Cardiac fibroblast (primary cell): Measurements from ENCODE around the gene SART1.

Source experiments
- DNase-seq, 2 donors: peaks; one replicate each; pipeline versions ENCODE4 v3.0.0 to v3.0.0-alpha.2; 2010; ENCODE audit warnings: low read depth in 2 of 2
- H3K4me3 ChIP-seq, 2 donors: replicated peaks in 1 of 2; 1 replicate in 1 of 2; 2 replicates in 1 of 2; pipeline ENCODE4 v1.5.1; 2011; ENCODE audit warnings: low read depth in 2 of 2, low read length in 2 of 2, mild to moderate bottlenecking in 2 of 2, moderate library complexity in 1 of 2
- TF ChIP-seq, protein P1 (sequence below): IDR thresholded peaks from one replicate; pipeline ENCODE4 v1.5.1; 2011; ENCODE audit warnings: low read depth, mild to moderate bottlenecking, low read length, inconsistent platforms

Gene SART1

DNA sequence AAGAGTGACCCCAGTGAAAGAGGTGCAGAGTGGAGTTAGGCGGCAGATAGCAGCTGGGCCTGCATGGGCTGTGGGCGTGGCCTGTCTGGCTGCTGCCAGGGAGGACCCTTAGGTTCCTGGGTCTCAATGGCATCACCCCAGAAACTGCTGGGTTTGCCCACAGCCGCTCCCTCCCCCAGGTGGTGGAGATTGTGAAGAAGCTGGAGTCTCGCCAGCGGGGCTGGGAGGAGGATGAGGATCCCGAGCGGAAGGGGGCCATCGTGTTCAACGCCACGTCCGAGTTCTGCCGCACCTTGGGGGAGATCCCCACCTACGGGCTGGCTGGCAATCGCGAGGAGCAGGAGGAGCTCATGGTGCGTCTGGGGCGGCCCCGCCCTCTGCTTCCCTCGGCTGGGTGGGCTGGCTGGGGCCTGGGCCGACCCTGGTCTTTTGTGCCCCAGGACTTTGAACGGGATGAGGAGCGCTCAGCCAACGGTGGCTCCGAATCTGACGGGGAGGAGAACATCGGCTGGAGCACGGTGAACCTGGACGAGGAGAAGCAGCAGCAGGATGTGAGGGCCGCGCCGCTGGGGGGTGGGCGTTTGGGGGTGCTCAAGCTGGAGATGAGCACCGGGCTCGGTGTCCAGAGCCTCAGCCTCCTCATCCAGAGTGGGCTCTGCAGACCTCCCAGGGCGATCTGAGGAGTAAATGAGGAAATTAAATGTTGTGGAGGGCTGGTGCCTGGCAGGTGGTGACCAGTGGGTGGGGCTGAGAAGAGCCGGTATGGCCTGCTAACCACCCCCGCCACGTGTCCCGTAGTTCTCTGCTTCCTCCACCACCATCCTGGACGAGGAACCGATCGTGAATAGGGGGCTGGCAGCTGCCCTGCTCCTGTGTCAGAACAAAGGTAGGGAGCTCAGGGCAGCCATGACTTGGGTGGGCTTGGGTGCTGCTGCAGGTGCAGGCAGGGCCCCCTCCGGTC lies 15.0 kb downstream of the SART1 start:
- no peak overlapping the region for H3K4me3 ChIP-seq
- TF ChIP-seq, protein P1, sequence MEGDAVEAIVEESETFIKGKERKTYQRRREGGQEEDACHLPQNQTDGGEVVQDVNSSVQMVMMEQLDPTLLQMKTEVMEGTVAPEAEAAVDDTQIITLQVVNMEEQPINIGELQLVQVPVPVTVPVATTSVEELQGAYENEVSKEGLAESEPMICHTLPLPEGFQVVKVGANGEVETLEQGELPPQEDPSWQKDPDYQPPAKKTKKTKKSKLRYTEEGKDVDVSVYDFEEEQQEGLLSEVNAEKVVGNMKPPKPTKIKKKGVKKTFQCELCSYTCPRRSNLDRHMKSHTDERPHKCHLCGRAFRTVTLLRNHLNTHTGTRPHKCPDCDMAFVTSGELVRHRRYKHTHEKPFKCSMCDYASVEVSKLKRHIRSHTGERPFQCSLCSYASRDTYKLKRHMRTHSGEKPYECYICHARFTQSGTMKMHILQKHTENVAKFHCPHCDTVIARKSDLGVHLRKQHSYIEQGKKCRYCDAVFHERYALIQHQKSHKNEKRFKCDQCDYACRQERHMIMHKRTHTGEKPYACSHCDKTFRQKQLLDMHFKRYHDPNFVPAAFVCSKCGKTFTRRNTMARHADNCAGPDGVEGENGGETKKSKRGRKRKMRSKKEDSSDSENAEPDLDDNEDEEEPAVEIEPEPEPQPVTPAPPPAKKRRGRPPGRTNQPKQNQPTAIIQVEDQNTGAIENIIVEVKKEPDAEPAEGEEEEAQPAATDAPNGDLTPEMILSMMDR, result no peak
- DNase-seq, result no peak

DNA sequence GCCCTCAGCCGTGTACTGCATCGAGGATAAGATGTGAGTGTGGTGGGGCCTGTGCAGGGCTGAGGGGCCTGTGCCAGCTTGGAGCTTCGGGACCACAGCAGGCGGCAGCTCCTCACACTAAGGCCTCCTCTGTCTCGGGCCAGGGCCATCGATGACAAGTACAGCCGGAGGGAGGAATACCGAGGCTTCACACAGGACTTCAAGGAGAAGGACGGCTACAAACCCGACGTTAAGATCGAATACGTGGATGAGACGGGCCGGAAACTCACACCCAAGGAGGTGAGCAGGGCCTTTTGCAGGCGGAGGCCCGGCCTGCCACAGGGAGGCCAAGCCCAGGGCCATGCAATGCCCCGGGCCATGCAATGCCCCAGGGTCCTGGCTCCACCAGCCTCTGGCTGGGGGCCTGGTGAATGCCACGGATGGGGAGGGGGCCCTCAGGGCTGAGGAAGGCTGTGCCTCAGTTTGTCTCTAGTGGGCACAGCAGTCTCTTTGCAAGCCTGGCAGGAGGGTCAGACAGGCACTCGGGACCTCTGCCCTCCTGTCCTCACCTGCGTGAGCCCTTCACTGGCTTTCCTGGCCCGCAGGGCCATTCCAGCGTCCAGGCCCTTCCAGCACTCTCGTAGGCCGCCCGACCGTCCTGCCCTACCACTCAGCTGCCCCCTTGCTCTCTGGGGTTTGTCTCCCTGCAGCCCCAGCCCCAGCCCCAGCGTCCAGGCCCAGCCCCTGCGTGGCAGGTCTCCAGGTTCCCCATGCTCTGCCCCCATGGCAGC lies 16.3 kb downstream of the SART1 start:
- TF ChIP-seq, protein P1, result no peak
- no peak overlapping the region for H3K4me3 ChIP-seq
- DNase-seq, result no peak

DNA sequence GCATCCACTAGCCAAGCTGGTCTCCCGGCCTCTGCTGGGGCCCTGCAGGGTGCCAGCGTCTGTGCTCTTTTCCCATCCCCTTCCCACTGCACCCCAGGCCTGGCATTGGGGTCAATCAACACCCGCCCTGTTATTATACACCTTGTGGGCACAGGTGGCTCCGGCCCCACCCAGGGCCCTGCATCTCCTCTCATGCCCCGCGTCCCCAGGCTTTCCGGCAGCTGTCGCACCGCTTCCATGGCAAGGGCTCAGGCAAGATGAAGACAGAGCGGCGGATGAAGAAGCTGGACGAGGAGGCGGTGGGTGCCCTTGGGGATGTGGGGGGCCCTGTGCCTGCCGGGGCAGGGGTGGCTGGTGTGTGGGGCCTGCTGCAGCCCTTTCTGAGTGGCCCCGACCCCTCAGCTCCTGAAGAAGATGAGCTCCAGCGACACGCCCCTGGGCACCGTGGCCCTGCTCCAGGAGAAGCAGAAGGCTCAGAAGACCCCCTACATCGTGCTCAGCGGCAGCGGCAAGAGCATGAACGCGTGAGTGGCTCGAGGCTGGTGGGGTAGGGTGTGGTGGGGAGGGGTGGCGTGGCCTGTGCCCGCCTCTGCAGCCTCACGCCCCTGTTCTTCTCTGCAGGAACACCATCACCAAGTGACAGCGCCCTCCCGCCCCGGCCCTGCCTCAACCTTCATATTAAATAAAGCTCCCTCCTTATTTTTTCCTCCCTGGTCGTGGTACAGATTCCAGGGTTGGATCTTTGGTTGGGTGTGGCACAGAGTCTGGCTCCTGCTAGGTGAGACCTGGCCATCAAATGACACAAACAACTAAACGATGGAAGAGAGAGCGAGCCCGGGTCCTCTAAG lies 17.1 kb downstream of the SART1 start:
- no peak overlapping the region for H3K4me3 ChIP-seq
- no peak for DNase-seq
- TF ChIP-seq, protein P1, result no peak

DNA sequence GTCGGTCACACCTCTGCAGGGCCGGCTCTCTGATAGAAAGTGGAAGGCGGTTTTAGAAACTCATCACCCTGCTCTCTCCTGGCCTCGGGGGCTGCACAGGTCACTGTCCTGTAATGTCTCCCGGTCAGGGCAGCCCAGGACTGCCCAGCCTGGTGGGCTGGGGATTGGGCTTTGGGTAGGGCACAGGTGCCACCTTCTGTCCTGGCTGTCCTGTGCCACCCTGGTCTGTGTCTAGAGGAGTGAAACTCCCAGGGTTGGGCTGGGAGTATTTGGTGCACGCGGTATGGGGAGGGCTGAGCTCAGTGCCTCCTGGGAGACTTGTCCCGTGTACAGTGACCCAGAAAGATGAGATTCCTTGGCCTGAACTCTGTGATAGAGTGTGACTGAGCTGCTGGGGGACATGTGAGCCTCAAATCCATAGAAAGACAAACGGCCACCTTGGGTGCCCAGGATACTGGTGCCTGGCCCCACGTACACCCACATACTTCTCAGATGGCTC lies 17.8 kb downstream of the SART1 start:
- TF ChIP-seq, protein P1, result no peak
- DNase-seq, result no peak
- no peak overlapping the region for H3K4me3 ChIP-seq

DNA sequence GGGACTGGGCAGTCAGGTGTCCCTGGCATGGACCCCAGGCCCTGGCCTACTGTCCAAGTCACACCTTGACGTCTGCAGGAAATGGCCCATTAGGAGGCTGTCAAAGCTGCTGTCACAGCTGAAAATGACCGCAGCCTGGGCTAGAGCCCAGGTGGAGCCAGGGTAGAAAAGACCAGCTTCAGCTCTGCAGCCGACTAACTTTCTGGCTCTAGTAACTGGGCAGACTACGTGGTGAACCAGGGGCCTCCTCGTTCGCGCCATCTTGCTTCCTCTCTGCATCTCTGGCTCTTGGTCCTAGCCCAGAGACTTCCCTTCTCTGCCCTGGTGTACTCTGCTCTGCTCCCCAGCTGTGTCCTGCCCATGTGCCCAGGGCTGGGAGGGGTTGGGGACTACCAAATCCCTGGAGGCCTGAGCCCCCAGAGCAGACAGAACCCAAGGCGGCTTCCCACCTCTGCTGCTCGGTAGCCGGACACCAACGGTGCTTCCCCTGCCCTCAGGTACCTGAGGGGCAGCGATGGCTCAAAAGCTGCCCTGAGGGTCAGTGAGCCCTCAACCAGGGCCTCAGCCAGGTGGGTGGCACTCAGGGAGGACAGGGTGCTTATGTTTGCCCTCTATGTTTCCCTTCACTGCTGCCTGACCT lies 19.7 kb downstream of the SART1 start:
- TF ChIP-seq, protein P1, result no peak
- no peak overlapping the region for H3K4me3 ChIP-seq
- DNase-seq, result no peak
